Large intestine (tissue), 3 donors: ENCODE data around the gene CYP21A2. TPM values are rescaled to one million over a fixed set of nuclear protein-coding genes. Genes with fewer than 3 reads are reported as not detected.

Experiments used
- DNase-seq, 2 donors: peaks; one replicate each; pipeline versions ENCODE4 v3.0.0 to v3.0.0-alpha.2; 2013
- H3K27ac ChIP-seq: one replicate; pipeline ENCODE4 v1.5.1; 2013; ENCODE audit warnings: low read length
- H3K27me3 ChIP-seq: 2 replicates; pipeline ENCODE4 v1.6.1; 2013; ENCODE audit warnings: low read length; ENCODE audit not compliant: control insufficient read depth, insufficient read depth
- H3K36me3 ChIP-seq: 2 replicates; pipeline ENCODE4 v1.6.1; 2013; ENCODE audit warnings: low read length; ENCODE audit not compliant: control insufficient read depth, insufficient read depth
- H3K4me1 ChIP-seq: one replicate; pipeline ENCODE4 v1.6.1; 2013; ENCODE audit warnings: low read length; ENCODE audit not compliant: control insufficient read depth, insufficient read depth
- H3K4me3 ChIP-seq: one replicate; pipeline ENCODE4 v1.5.1; 2013; ENCODE audit warnings: low read length
- H3K9me3 ChIP-seq: one replicate; pipeline ENCODE4 v1.6.1; 2013; ENCODE audit warnings: mild to moderate bottlenecking, low read depth, low read length, moderate library complexity; ENCODE audit not compliant: control insufficient read depth
- WGBS: methylation state at CpG from one replicate; pipeline ENCODE4 v1.1.5; 2013; ENCODE audit warnings: low lambda C conversion rate; ENCODE audit not compliant: insufficient coverage; 5-methylcytosine and 5-hydroxymethylcytosine counted together
- polyA plus RNA-seq: library from polyadenylated mRNA; unstranded; fragments of 120-200 nt; gene quantifications from one replicate; pipeline ENCODE4 v1.2.1, GENCODE V29; 2013

The CYP21A2 gene
- polyA plus RNA-seq, 1 donor, result 1.5 TPM

DNA sequence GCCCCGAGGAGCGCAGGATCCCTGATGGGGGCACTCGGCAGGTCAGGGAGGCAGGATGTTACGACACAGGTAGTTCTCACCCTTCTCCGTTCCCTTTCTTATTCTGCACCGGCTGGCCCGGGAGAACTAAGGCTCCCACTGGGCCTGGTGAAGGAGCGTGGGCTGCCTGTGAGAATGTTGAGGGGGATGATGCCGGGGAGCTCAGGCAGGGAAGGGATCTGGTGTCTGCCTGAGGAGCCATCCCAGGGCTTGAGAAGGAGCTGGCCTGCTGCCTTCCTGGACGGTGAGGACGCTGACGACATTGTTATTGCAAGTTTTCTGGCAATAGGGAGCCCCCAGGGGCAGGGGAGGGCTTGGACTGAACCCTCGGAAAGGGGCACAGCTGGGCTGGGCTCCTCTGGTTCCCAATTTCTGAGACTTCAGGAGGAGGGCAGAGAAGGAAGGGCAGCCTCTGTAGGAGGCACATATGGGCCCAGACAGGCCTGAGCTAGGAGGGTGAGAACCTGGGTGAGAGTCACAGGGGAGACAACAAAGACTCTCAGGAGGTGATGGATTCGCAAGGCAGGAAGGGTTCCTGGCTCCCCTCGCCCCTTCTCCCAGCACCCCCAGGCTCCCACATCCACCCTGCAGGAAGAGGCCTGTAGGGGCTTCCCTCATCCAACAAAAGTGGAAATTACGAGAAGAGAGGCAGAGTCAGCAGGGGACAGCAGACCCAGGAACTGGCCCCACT is 32.8 kb downstream of the CYP21A2 start:
- Histone ChIP-seq H3K4me1 (no peaks in the 10 kb centered on the region), H3K27me3 (no peaks in the 10 kb centered on the region), H3K9me3 (no peaks in the 10 kb centered on the region), H3K36me3 (peaks cover 6% of the 10 kb centered on the region), H3K4me3 (no peak overlapping the region), H3K27ac (no peak overlapping the region)
- DNase-seq, result no peak
- no CpG with 5 or more reads among the region's 16 CpGs for WGBS

DNA sequence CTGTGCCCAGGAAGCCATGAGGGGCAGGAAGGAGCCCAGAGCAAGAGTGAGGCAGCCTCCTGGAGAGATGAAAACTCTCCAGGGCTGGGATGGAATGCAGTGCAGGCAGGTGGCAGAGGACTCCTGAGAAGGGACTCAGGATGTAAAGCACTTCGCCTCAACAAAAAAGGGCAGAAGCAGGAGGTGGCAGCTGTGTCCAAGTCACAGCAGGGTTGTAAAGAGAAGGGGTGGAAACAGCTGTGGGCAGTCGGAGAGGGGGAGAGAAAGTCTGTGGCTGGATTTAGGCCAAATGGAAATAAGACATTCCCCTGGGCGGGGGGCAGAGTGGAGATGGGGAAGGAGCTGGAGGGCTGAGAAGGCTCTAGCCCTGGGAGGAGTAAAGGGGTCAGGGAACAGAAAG is 34.9 kb downstream of the CYP21A2 start:
- no peak overlapping the region for H3K4me3 ChIP-seq
- H3K9me3 ChIP-seq, result no peaks in the 10 kb centered on the region
- no peak overlapping the region for H3K27ac ChIP-seq
- H3K27me3 ChIP-seq, result no peaks in the 10 kb centered on the region
- H3K36me3 ChIP-seq, result peaks cover 6% of the 10 kb centered on the region
- WGBS, result no CpG with 5 or more reads among the region's 3 CpGs
- H3K4me1 ChIP-seq, result no peaks in the 10 kb centered on the region
- DNase-seq, result no peak

GRCh38 chr6:32073613-32074012 is 35.4 kb downstream of the CYP21A2 start:
- no peak for DNase-seq
- Histone ChIP-seq H3K4me1 (no peaks in the 10 kb centered on the region), H3K27ac (no peak overlapping the region), H3K4me3 (no peak overlapping the region), H3K9me3 (no peaks in the 10 kb centered on the region), H3K27me3 (no peaks in the 10 kb centered on the region), H3K36me3 (peaks cover 5% of the 10 kb centered on the region)
- WGBS, result no CpG with 5 or more reads among the region's 10 CpGs

GRCh38 chr6:32074996-32075532 is 36.8 kb downstream of the CYP21A2 start:
- H3K27me3 ChIP-seq, result no peaks in the 10 kb centered on the region
- H3K36me3 ChIP-seq, result peaks cover 3% of the 10 kb centered on the region
- no CpG with 5 or more reads among the region's 8 CpGs for WGBS
- no peak for DNase-seq
- no peaks in the 10 kb centered on the region for H3K4me1 ChIP-seq
- no peak overlapping the region for H3K4me3 ChIP-seq
- H3K9me3 ChIP-seq, result no peaks in the 10 kb centered on the region
- no peak overlapping the region for H3K27ac ChIP-seq

DNA sequence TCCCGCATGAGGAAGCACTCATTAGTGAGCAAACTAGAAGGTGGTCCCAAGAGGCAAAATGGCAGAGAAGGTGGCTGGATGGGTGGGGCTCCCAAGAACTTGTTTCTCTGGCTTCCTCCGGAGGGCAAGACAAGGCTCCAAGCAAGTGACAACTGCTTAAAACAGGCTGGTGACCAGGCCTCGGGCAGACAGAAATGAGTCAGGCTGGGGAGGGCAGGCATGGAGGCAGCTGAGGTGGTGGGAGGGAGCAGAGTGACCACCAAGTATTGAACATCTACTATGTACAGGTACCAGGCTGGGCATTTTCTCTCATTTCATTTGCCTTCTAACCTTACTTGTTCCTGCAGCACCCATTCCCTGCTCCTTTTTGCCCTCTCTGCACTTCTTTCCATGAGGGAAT is 37.6 kb downstream of the CYP21A2 start:
- no peak overlapping the region for H3K4me3 ChIP-seq
- peaks cover 3% of the 10 kb centered on the region for H3K36me3 ChIP-seq
- H3K4me1 ChIP-seq, result no peaks in the 10 kb centered on the region
- H3K27ac ChIP-seq, result no peak overlapping the region
- no CpG with 5 or more reads among the region's 3 CpGs for WGBS
- DNase-seq, result no peak
- no peaks in the 10 kb centered on the region for H3K9me3 ChIP-seq
- no peaks in the 10 kb centered on the region for H3K27me3 ChIP-seq

GRCh38 chr6:32076321-32076809 is 38.1 kb downstream of the CYP21A2 start:
- H3K27ac ChIP-seq, result no peak overlapping the region
- no peak for DNase-seq
- WGBS, result no CpG with 5 or more reads among the region's 12 CpGs
- no peaks in the 10 kb centered on the region for H3K4me1 ChIP-seq
- H3K27me3 ChIP-seq, result no peaks in the 10 kb centered on the region
- no peaks in the 10 kb centered on the region for H3K9me3 ChIP-seq
- H3K4me3 ChIP-seq, result no peak overlapping the region
- H3K36me3 ChIP-seq, result peaks cover 8% of the 10 kb centered on the region

- no peak overlapping the region for H3K4me3 ChIP-seq
- peaks cover 9% of the 10 kb centered on the region for H3K36me3 ChIP-seq
- H3K4me1 ChIP-seq, result no peaks in the 10 kb centered on the region
- WGBS, result no CpG with 5 or more reads among the region's 7 CpGs
- H3K27me3 ChIP-seq, result no peaks in the 10 kb centered on the region
- no peak for DNase-seq
- H3K9me3 ChIP-seq, result no peaks in the 10 kb centered on the region
- no peak overlapping the region for H3K27ac ChIP-seq
These were observed 41.5 kb downstream of the CYP21A2 start for GRCh38 chr6:32079566-32080290.

- DNase-seq, result no peak
- H3K27ac ChIP-seq, result no peak overlapping the region
These were observed 43.2 kb downstream of the CYP21A2 start for GRCh38 chr6:32081168-32081990.

GRCh38 chr6:32082478-32082877 is 44.3 kb downstream of the CYP21A2 start:
- peaks cover 9% of the 10 kb centered on the region for H3K36me3 ChIP-seq
- WGBS, result no CpG with 5 or more reads among the region's 6 CpGs
- no peaks in the 10 kb centered on the region for H3K9me3 ChIP-seq
- no peak overlapping the region for H3K27ac ChIP-seq
- no peak for DNase-seq
- H3K4me1 ChIP-seq, result peaks cover 18% of the 10 kb centered on the region
- peaks cover 2% of the 10 kb centered on the region for H3K27me3 ChIP-seq
- H3K4me3 ChIP-seq, result no peak overlapping the region

More at GRCh38 chr6:32081168-32081990, 43.2 kb downstream of the CYP21A2 start:
- Histone ChIP-seq H3K9me3 (no peaks in the 10 kb centered on the region), H3K27me3 (no peaks in the 10 kb centered on the region), H3K4me3 (no peak overlapping the region), H3K36me3 (peaks cover 9% of the 10 kb centered on the region), H3K4me1 (peaks cover 10% of the 10 kb centered on the region)
- WGBS, result no CpG with 5 or more reads among the region's 22 CpGs

- Histone ChIP-seq H3K27me3 (peaks cover 2% of the 10 kb centered on the region), H3K27ac (no peak overlapping the region), H3K36me3 (peaks cover 9% of the 10 kb centered on the region), H3K4me3 (no peak overlapping the region), H3K9me3 (no peaks in the 10 kb centered on the region), H3K4me1 (peaks cover 19% of the 10 kb centered on the region)
- no peak for DNase-seq
- no CpG with 5 or more reads among the region's 9 CpGs for WGBS
These were observed 44.7 kb downstream of the CYP21A2 start for GRCh38 chr6:32082935-32083334.
